H1 (cell line): ENCODE measurements around the gene RIPK4. TPM values are rescaled to one million over a fixed set of nuclear protein-coding genes. Genes with fewer than 3 reads are reported as not detected.

ENCODE experiments used
- CHD2 ChIP-seq: IDR thresholded peaks from 2 replicates; pipeline ENCODE4 v1.6.1; 2012; ENCODE audit warnings: low read length, improper control_type of control experiment
- CHD7 ChIP-seq: fragments of 300-600 bp; sonication (generic); IDR thresholded peaks from 2 replicates; pipeline ENCODE4 v1.7.1; 2012; ENCODE audit warnings: low read length, moderate library complexity, mild to moderate bottlenecking, inconsistent platforms; ENCODE audit not compliant: insufficient replicate concordance
- EP300 ChIP-seq, 2 experiments: IDR thresholded peaks; 1 replicate in 1 of 2; 2 replicates in 1 of 2; pipeline ENCODE4 v1.6.1; 2011 to 2012; ENCODE audit warnings: low read depth in 2 of 2, low read length in 2 of 2, mild to moderate bottlenecking in 2 of 2, borderline replicate concordance in 1 of 2, inconsistent platforms in 1 of 2, moderate library complexity in 1 of 2
- GABPA ChIP-seq: IDR thresholded peaks from 2 replicates; pipeline ENCODE4 v1.6.1; 2011; ENCODE audit warnings: mild to moderate bottlenecking, low read length, moderate library complexity, borderline replicate concordance; ENCODE audit not compliant: insufficient read depth
- KDM5A ChIP-seq: fragments of 200-600 bp; IDR thresholded peaks from 2 replicates; pipeline ENCODE4 v1.7.1; 2012; ENCODE audit warnings: mild to moderate bottlenecking, low read length, inconsistent platforms, mixed read lengths
- NANOG ChIP-seq: IDR thresholded peaks from 2 replicates; pipeline ENCODE4 v1.6.1; 2011; ENCODE audit warnings: low read length, low read depth, mild to moderate bottlenecking, inconsistent platforms; ENCODE audit not compliant: insufficient read depth, poor library complexity, severe bottlenecking
- PHF8 ChIP-seq: fragments of 200-600 bp; sonication (generic); conservative IDR thresholded peaks from 2 replicates; pipeline ENCODE4 v1.7.1; 2012; ENCODE audit warnings: low read depth, mild to moderate bottlenecking, inconsistent platforms, low read length, moderate library complexity
- SAP30 ChIP-seq: fragments of 300-600 bp; sonication (generic); IDR thresholded peaks from 2 replicates; pipeline ENCODE4 v1.7.1; 2012; ENCODE audit warnings: low read length, moderate library complexity, mild to moderate bottlenecking, inconsistent platforms; ENCODE audit not compliant: insufficient read depth, insufficient replicate concordance
- SP2 ChIP-seq: IDR thresholded peaks from 2 replicates; pipeline ENCODE4 v1.6.1; 2012; ENCODE audit warnings: mild to moderate bottlenecking, low read length, inconsistent platforms
- polyA plus RNA-seq, 7 experiments: library from polyadenylated mRNA; depleted of rRNA in 3 of 7; stranded (reverse) in 5 of 7; unstranded in 2 of 7; fragments of >200 nt in 5 of 7; fragments of 200-250 nt in 2 of 7; gene quantifications; 1 replicate in 5 of 7; 2 replicates in 1 of 7; 4 replicates in 1 of 7; pipeline versions ENCODE4 v1.2.1 to v1.2.3, GENCODE V29; 2011 to 2013; ENCODE audit warnings: missing spikeins in 2 of 7, mixed read lengths in 2 of 7
- total RNA-seq: library from RNA; stranded (reverse); fragmentation: NEBNext Ultra II Directional; extraction: Animal tissue kit (Norgen Biotek cat#: 25700); gene quantifications from 2 replicates; pipeline ENCODE4 v1.2.1, GENCODE V29; 2021

Gene RIPK4
- total and polyA plus RNA-seq, 2 of the 8 experiments (the other 6 are each of a cell fraction or from before 2014, with no cell fraction given) = 2.7 to 5.6 TPM

- TF ChIP-seq CHD7 (no peak), SP2 (no peak), KDM5A (no peak), NANOG (no peak), GABPA (no peak), SAP30 (no peak), PHF8 (no peak), EP300 (IDR thresholded peaks at IDR 0.05; ENCODE audit: borderline replicate concordance in 1 of 2, low read depth in 2 of 2, low read length in 2 of 2) (no peak), CHD2 (no peak)
Measured at GRCh38 chr21:41801321-41802197, 34.7 kb upstream of the RIPK4 start (continued).
